Right lobe of liver (tissue), 6 donors: ENCODE data around the gene ZNF804A. TPM values are rescaled to one million over a fixed set of nuclear protein-coding genes. Genes with fewer than 3 reads are reported as not detected.
"Not testable (repeated sequence)": the region's sequence is repeated elsewhere in the genome, so short reads cannot be mapped to it uniquely, and the experiment has no call there.

Experiments used
- ATAC-seq, 4 donors: fragments of 200-7000 bp; cut with Tn5 transposase; one replicate each; pipeline ENCODE4 v1.9.1; 2020; ENCODE audit warnings: mild to moderate bottlenecking in 4 of 4, moderate library complexity in 4 of 4
- DNase-seq, 3 donors: peaks; one replicate each; pipeline ENCODE4 v3.0.0-alpha.2; 2020
- H3K27ac ChIP-seq, 3 donors: fragments of 200-600 bp; one replicate each; pipeline ENCODE4 v1.8.0; 2022
- H3K27me3 ChIP-seq, 2 donors: fragments of 200-600 bp; one replicate each; pipeline ENCODE4 v1.8.0; 2022
- H3K36me3 ChIP-seq, 4 donors: fragments of 200-600 bp; sonication (generic) in 1 of 4; one replicate each; pipeline versions ENCODE4 v1.5.1 to v1.8.0; 2017 to 2022; ENCODE audit warnings: control low read depth in 1 of 4
- H3K4me1 ChIP-seq, 4 donors: fragments of 200-600 bp; sonication (generic) in 1 of 4; one replicate each; pipeline versions ENCODE4 v1.5.1 to v1.8.0; 2017 to 2022; ENCODE audit warnings: control low read depth in 1 of 4
- H3K4me3 ChIP-seq, 3 donors: fragments of 200-600 bp; one replicate each; pipeline ENCODE4 v1.8.0; 2022
- H3K9me3 ChIP-seq, 4 donors: fragments of 200-600 bp; sonication (generic) in 1 of 4; one replicate each; pipeline versions ENCODE4 v1.5.1 to v1.8.0; 2017 to 2022; ENCODE audit warnings: control low read depth in 1 of 4
- CTCF ChIP-seq, 4 donors: fragments of 200-600 bp in 3 of 4; fragments of 450-650 bp in 1 of 4; IDR thresholded peaks; one replicate each; pipeline versions ENCODE4 v1.5.1 to v1.8.0; 2016 to 2022; ENCODE audit warnings: antibody characterized with exemption in 4 of 4, mild to moderate bottlenecking in 2 of 4
- POLR2A ChIP-seq: fragments of 450-650 bp; IDR thresholded peaks from one replicate; pipeline ENCODE4 v1.6.1; 2017; ENCODE audit warnings: antibody characterized with exemption, mild to moderate bottlenecking
- WGBS: methylation state at CpG from one replicate; pipeline ENCODE4 v1.1.6; 2018; ENCODE audit warnings: low coverage, low lambda C conversion rate; ENCODE audit not compliant: insufficient coverage; ENCODE audit errors: missing lambda C conversion rate; 5-methylcytosine and 5-hydroxymethylcytosine counted together
- intact Hi-C, 2 donors: fragments of 100-400 bp; cut with DNase I; formaldehyde crosslinking; loops; one replicate each; pipeline versions ENCODE4 v1.11.2 to v1.14.1; 2022
- total RNA-seq, 6 experiments: library from RNA; depleted of rRNA in 2 of 6; stranded (reverse); fragments of >200 nt in 2 of 6; fragmentation: NEBNext Ultra II Directional in 3 of 6; extraction: Animal tissue kit (Norgen Biotek cat#: 25700) in 3 of 6; gene quantifications; one replicate each; pipeline versions ENCODE4 v1.1.0 to v1.2.4, GENCODE V29; 2016 to 2023
- donor health status: DM: no; HTN: yes; CAD: no.
- donor health status: DM: no; HTN: no; CAD: no.
- donor health status: DM: no; HTN: no; CAD: no.
- donor health status: DM: no; HTN: yes; CAD: no.
- donor health status: DM: no; HTN: yes; CAD: no.

Gene ZNF804A
- total RNA-seq, 6 experiments from 2014 or later, result 0.06 to 0.30 (median 0.20) TPM; not detected in 3

- WGBS, result 100% methylated on average over 1 of the region's 1 CpG
- H3K27ac ChIP-seq, result no peak overlapping the region
Observed at GRCh38 chr2:184743096-184743495, 144.8 kb downstream of the ZNF804A start.

GRCh38 chr2:184756161-184756560, 157.8 kb downstream of the ZNF804A start:
- DNase-seq, result no peak
- intact Hi-C loops, result no loop called here
- 58% methylated on average over 1 of the region's 1 CpG for WGBS

More at GRCh38 chr2:184743096-184743495, 144.8 kb downstream of the ZNF804A start:
- Histone ChIP-seq H3K36me3 (no peaks in the 10 kb centered on the region), H3K4me3 (no peak overlapping the region), H3K27me3 (no peaks in the 10 kb centered on the region), H3K9me3 (no peaks in the 10 kb centered on the region), H3K4me1 (no peaks in the 10 kb centered on the region)
- TF ChIP-seq POLR2A (no peak), CTCF (IDR thresholded peaks at IDR 0.05) (no peak)
- intact Hi-C loops, result no loop called here
- DNase-seq, result no peak
- no peak for ATAC-seq

GRCh38 chr2:184756885-184757284, 158.6 kb downstream of the ZNF804A start:
- no peaks in the 10 kb centered on the region for H3K4me1 ChIP-seq
- TF ChIP-seq CTCF (IDR thresholded peaks at IDR 0.05) (no peak), POLR2A (no peak)
- DNase-seq, result no peak
- no peak overlapping the region for H3K27ac ChIP-seq
- H3K4me3 ChIP-seq, result no peak overlapping the region
- 13% methylated on average over 2 of the region's 2 CpGs for WGBS
- no peaks in the 10 kb centered on the region for H3K9me3 ChIP-seq
- no peak for ATAC-seq
- intact Hi-C loops, result no loop called here
- H3K36me3 ChIP-seq, result no peaks in the 10 kb centered on the region
- no peaks in the 10 kb centered on the region for H3K27me3 ChIP-seq

More at GRCh38 chr2:184756161-184756560, 157.8 kb downstream of the ZNF804A start:
- Histone ChIP-seq H3K9me3 (no peaks in the 10 kb centered on the region), H3K36me3 (no peaks in the 10 kb centered on the region), H3K27me3 (no peaks in the 10 kb centered on the region), H3K4me3 (no peak overlapping the region), H3K27ac (no peak overlapping the region), H3K4me1 (no peaks in the 10 kb centered on the region)
- TF ChIP-seq POLR2A (no peak), CTCF (IDR thresholded peaks at IDR 0.05) (no peak)
- ATAC-seq, result no peak

- H3K27ac ChIP-seq, H3K4me1 ChIP-seq, H3K4me3 ChIP-seq, H3K36me3 ChIP-seq, ATAC-seq, H3K9me3 ChIP-seq, H3K27me3 ChIP-seq, intact Hi-C loops, DNase-seq: not testable (repeated sequence)
- 77% methylated on average over 6 of the region's 6 CpGs for WGBS
Observed at GRCh38 chr2:184759557-184760255, 161.4 kb downstream of the ZNF804A start.

- H3K27me3 ChIP-seq, result no peaks in the 10 kb centered on the region
- H3K4me3 ChIP-seq, result no peak overlapping the region
- H3K9me3 ChIP-seq, result no peaks in the 10 kb centered on the region
- intact Hi-C loops, result no loop called here
- WGBS, result 74% methylated on average over 2 of the region's 2 CpGs
- no peaks in the 10 kb centered on the region for H3K36me3 ChIP-seq
- TF ChIP-seq CTCF (IDR thresholded peaks at IDR 0.05) (no peak), POLR2A (no peak)
- H3K4me1 ChIP-seq, result no peaks in the 10 kb centered on the region
- no peak overlapping the region for H3K27ac ChIP-seq
- no peak for ATAC-seq
- DNase-seq, result no peak
Observed at GRCh38 chr2:184760931-184761330, 162.6 kb downstream of the ZNF804A start.
